OCI-LY7 (cell line): ENCODE results near the gene ELMO1. TPM values are rescaled to one million over a fixed set of nuclear protein-coding genes. Genes with fewer than 3 reads are reported as not detected.

Source experiments
- BruUV-seq: library from RNA; stranded (reverse); fragments of 400-500 nt; replicated peaks from 2 replicates; lab custom pipeline; 2021; lab: Mats Ljungman, UMichigan
- CTCF ChIA-PET: fragments of 300-600 bp; sonication (Branson Sonifier 250); formaldehyde crosslinking; loops from one replicate; lab custom pipeline; 2022; ENCODE audit warnings: antibody characterized with exemption; ENCODE audit not compliant: unreplicated experiment; lab: Charles Lee
- POLR2A ChIA-PET: fragments of 300-600 bp; sonication (Branson Sonifier 250); formaldehyde crosslinking; loops from one replicate; lab custom pipeline; 2022; ENCODE audit warnings: antibody characterized with exemption; lab: Charles Lee
- DNase-seq: peaks from one replicate; pipeline ENCODE4 v3.0.0-alpha.2; 2015; ENCODE audit warnings: low spot score
- H2AFZ ChIP-seq: fragments of 200-600 bp; sonication (generic), shearing (Covaris generic); 2 replicates; pipeline ENCODE4 v1.6.1; 2014; ENCODE audit warnings: mild to moderate bottlenecking, antibody characterized with exemption, low read length, moderate library complexity
- H3K27ac ChIP-seq: fragments of 200-600 bp; sonication (generic); 2 replicates; pipeline ENCODE4 v1.5.1; 2014; ENCODE audit warnings: mixed run types, low read depth, mild to moderate bottlenecking, moderate library complexity, low read length, inconsistent platforms; ENCODE audit not compliant: poor library complexity, severe bottlenecking
- H3K36me3 ChIP-seq: fragments of 200-600 bp; sonication (generic); 2 replicates; pipeline ENCODE4 v1.6.1; 2014; ENCODE audit warnings: mild to moderate bottlenecking, antibody characterized with exemption, low read length, moderate library complexity, mixed read lengths; ENCODE audit not compliant: insufficient read depth
- H3K4me1 ChIP-seq: fragments of 200-600 bp; sonication (generic); 2 replicates; pipeline ENCODE4 v1.5.1; 2014; ENCODE audit warnings: mild to moderate bottlenecking, low read length; ENCODE audit not compliant: insufficient read depth, poor library complexity, severe bottlenecking
- H3K4me2 ChIP-seq: fragments of 200-600 bp; sonication (generic); 2 replicates; pipeline ENCODE4 v1.6.1; 2014; ENCODE audit warnings: mild to moderate bottlenecking, low read length
- H3K4me3 ChIP-seq: fragments of 200-600 bp; sonication (generic); 2 replicates; pipeline ENCODE4 v1.5.1; 2014; ENCODE audit warnings: mild to moderate bottlenecking, low read depth, low read length; ENCODE audit not compliant: poor library complexity, severe bottlenecking
- H3K79me2 ChIP-seq: fragments of 200-600 bp; sonication (generic); 2 replicates; pipeline ENCODE4 v1.6.1; 2016; ENCODE audit warnings: low read depth, mild to moderate bottlenecking, low read length, moderate library complexity, mixed read lengths; ENCODE audit not compliant: insufficient read depth
- H3K9me2 ChIP-seq: fragments of 200-600 bp; sonication (generic); 2 replicates; pipeline ENCODE4 v1.6.1; 2016; ENCODE audit warnings: mild to moderate bottlenecking, low read length, mixed read lengths; ENCODE audit not compliant: insufficient read depth
- H3K9me3 ChIP-seq: fragments of 200-600 bp; sonication (generic); 2 replicates; pipeline ENCODE4 v1.6.1; 2014; ENCODE audit warnings: mild to moderate bottlenecking, mixed run types, low read length, mixed read lengths
- H4K20me1 ChIP-seq: fragments of 200-600 bp; sonication (generic); 2 replicates; pipeline ENCODE4 v1.6.1; 2014; ENCODE audit warnings: mild to moderate bottlenecking, antibody characterized with exemption, low read length, moderate library complexity, mixed read lengths; ENCODE audit not compliant: insufficient read depth
- CTCF ChIP-seq: fragments of 200-600 bp; sonication (generic); conservative IDR thresholded peaks from 2 replicates; pipeline ENCODE4 v1.5.1; 2014; ENCODE audit warnings: mild to moderate bottlenecking, antibody characterized with exemption, low read length, moderate library complexity, mixed read lengths
- EZH2phosphoT487 ChIP-seq: fragments of 200-600 bp; sonication (generic); IDR thresholded peaks from 2 replicates; pipeline ENCODE4 v1.6.1; 2018; ENCODE audit warnings: low read depth, borderline replicate concordance, mild to moderate bottlenecking, mixed run types, antibody characterized with exemption, low read length, moderate library complexity, mixed read lengths
- intact Hi-C: fragments of 100-400 bp; cut with micrococcal nuclease; formaldehyde crosslinking; loops from one replicate; pipeline ENCODE4 v1.10.0; 2022; ENCODE audit not compliant: unreplicated experiment
- total RNA-seq, 2 experiments: library from RNA; depleted of rRNA in 1 of 2; stranded (reverse); fragments of >200 nt in 1 of 2; shearing (Covaris generic) in 1 of 2; gene quantifications; 2 replicates each; pipeline ENCODE4 v1.2.3, GENCODE V29; 2014 to 2022

The ELMO1 gene
- total RNA-seq, 2 experiments from 2014 or later: 101 to 103 TPM

GRCh38 chr7:36958111-36958733 is 490.4 kb downstream of the ELMO1 start:
- ChIA-PET POLR2A (interaction anchor here (1.3 kb wide), 1 partner anchor 25 kb away, joined by 5 read pairs; no protein-coding TSS in a partner anchor), CTCF (interaction anchor here (0.5 kb wide), 1 partner anchor 256 kb away, joined by 4 read pairs; no protein-coding TSS in a partner anchor)
- BruUV-seq: no TSS peak
- intact Hi-C loops: no loop called here
- H3K36me3 ChIP-seq: no peaks in the 10 kb centered on the region
- no peaks in the 10 kb centered on the region for H4K20me1 ChIP-seq
- H3K79me2 ChIP-seq: no peaks in the 10 kb centered on the region
- no peak overlapping the region for H3K4me3 ChIP-seq
- TF ChIP-seq EZH2phosphoT487 (no peak), CTCF (no peak)
- H3K27ac ChIP-seq: no peak overlapping the region
- no peaks in the 10 kb centered on the region for H3K9me3 ChIP-seq
- no peak overlapping the region for H3K4me2 ChIP-seq
- no peak overlapping the region for H2AFZ ChIP-seq
- no peaks in the 10 kb centered on the region for H3K4me1 ChIP-seq
- no peaks in the 10 kb centered on the region for H3K9me2 ChIP-seq
- no peak for DNase-seq

GRCh38 chr7:36957620-36958019 is 491.0 kb downstream of the ELMO1 start:
- Histone ChIP-seq H3K9me3 (no peaks in the 10 kb centered on the region), H3K27ac (no peak overlapping the region), H3K36me3 (no peaks in the 10 kb centered on the region), H3K4me1 (no peaks in the 10 kb centered on the region), H3K9me2 (no peaks in the 10 kb centered on the region), H3K4me3 (no peak overlapping the region), H3K4me2 (no peak overlapping the region), H4K20me1 (no peaks in the 10 kb centered on the region), H3K79me2 (no peaks in the 10 kb centered on the region), H2AFZ (no peak overlapping the region)
- no TSS peak for BruUV-seq
- POLR2A ChIA-PET: interaction anchor here (1.3 kb wide), 1 partner anchor 26 kb away, joined by 5 read pairs; no protein-coding TSS in a partner anchor
- no peak for DNase-seq
- CTCF ChIA-PET: no interaction called here
- intact Hi-C loops: no loop called here
- TF ChIP-seq CTCF: no peak
- TF ChIP-seq EZH2phosphoT487: no peak

GRCh38 chr7:36956814-36957213 is 491.9 kb downstream of the ELMO1 start:
- POLR2A ChIA-PET: interaction anchor here (0.6 kb wide), 1 partner anchor 391 kb away, joined by 9 read pairs; no protein-coding TSS in a partner anchor

More at GRCh38 chr7:36956814-36957213, 491.9 kb downstream of the ELMO1 start:
- Histone ChIP-seq H3K4me3 (no peak overlapping the region), H3K79me2 (no peaks in the 10 kb centered on the region), H3K9me3 (no peaks in the 10 kb centered on the region), H3K27ac (no peak overlapping the region), H2AFZ (no peak overlapping the region), H3K4me1 (peaks cover under 1% of the 10 kb centered on the region), H3K36me3 (peaks cover 1% of the 10 kb centered on the region; the same call in 1 of the 2 replicates), H3K9me2 (no peaks in the 10 kb centered on the region), H4K20me1 (no peaks in the 10 kb centered on the region), H3K4me2 (no peak overlapping the region)
- no peak for DNase-seq
- CTCF ChIA-PET: no interaction called here
- intact Hi-C loops: no loop called here
- no peak for TF ChIP-seq CTCF
- TF ChIP-seq EZH2phosphoT487: no peak
- BruUV-seq: no TSS peak
